SIG-M5 treated with dmso at 0.1 percent for 504 hours (cell line): ENCODE data around the gene GOLGA8A.
"Not testable (repeated sequence)": the region's sequence is repeated elsewhere in the genome, so short reads cannot be mapped to it uniquely, and the experiment has no call there.

Experiments
- DNase-seq: peaks from one replicate; lab custom pipeline; 2025; ENCODE audit not compliant: unreplicated experiment; lab: John Stamatoyannopoulos, UW

The GOLGA8A gene

DNA sequence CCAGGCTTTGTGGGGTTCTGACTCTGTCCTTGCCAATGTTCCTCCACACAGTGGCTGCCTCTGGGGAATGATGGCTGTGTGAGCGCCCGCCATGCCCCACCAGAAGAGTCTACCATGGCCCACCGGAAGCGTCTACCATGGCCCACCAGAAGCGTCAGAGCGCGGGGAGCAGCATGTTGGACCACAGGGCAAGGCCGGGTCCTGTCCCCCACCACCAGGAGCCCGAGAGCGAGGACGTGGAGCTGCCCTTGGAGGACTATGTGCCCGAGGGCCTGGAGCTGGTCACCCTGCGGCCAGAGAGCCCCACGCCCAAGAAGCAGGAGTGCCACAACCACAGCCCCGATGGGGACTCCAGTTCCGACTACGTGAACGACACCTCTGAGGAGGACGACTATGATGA is 28.1 kb downstream of the GOLGA8A start:
- DNase-seq: not testable (repeated sequence)

DNA sequence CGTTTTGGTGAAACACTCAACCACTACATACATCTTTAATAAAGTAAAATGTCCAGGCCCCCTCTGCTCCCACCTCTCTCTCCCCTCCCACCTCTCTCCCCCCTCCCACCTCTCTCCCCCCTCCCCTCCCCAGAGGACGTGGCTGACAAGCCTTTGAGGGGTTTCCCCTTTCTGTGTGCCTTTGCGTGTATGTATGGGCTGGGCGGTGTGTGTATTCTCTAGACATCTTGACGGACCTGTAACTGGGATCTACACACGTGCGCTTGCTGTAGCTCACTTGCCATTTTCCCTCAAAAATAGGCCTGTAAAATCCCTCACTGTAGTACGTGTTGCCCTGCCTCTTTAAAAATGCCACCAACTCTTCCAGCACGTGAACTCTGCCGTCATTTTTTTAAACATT is 28.6 kb downstream of the GOLGA8A start:
- not testable (repeated sequence) for DNase-seq

DNA sequence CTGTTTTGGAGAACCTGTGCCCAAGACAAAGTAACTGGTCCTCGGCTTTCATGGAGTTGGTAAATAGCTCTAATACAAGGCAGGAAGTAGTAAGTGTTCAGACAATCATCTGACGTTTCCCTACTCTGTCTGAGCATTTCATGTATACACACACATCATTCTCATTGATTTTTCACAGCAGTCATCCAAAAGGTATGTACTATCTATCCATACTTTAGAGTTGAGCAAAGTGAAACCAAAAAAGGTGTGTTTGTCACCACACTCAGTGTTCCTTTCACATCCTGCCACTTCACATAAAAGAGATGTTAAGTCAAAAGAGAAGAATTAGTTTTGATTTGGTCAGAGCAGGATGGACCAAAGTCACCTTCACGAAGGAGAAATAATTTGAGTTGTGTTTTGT is 33.7 kb downstream of the GOLGA8A start:
- DNase-seq: not testable (repeated sequence)

DNA sequence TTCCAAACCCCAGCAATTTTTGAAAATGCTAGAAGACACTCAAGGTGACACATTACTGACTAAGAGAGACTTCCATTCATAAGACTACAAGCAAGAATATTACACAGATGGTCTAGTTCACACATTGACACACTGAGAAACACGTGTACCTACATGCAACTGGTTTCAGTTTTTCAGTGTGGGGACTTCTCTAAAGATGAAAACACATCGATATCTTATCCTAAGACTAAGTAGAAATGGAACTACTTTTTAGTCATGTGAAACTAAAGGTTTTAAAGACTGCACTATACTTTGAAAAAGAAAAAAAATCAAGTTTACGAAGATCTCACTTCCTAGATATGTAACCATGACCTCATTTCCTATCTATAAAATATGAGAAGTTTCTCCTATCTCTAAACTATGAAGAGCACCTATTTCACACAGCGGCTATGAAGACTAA is 34.4 kb downstream of the GOLGA8A start:
- DNase-seq: not testable (repeated sequence)

DNA sequence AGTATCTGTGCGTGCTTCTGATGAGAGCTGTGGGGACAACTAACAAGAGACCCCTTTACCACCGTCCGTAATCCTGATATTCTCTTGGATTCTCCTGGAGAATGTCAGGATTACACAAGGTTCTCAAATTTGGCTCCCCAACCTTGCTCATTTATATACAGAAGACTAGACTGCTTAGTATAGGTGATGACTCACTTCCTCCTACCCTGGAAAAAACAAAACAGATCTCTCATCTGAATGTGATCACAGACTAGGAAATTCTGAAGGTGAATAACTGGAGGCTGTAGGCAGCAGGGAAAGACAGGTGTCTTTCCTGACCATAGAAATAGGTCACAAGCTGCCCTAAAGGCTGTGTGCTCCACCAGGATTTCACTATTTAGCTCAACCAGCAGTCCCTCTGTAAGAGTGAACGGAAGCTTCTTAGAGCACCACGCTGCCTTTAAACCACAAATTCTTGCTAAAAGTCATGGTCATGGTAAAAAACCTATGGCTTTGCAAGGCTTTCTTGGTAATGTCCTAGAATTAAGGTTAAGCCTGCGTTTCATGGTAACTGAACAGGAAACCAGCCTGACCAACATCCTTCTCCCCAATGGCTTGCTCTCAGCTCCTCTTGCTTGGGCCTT is 39.9 kb downstream of the GOLGA8A start:
- DNase-seq: not testable (repeated sequence)

DNA sequence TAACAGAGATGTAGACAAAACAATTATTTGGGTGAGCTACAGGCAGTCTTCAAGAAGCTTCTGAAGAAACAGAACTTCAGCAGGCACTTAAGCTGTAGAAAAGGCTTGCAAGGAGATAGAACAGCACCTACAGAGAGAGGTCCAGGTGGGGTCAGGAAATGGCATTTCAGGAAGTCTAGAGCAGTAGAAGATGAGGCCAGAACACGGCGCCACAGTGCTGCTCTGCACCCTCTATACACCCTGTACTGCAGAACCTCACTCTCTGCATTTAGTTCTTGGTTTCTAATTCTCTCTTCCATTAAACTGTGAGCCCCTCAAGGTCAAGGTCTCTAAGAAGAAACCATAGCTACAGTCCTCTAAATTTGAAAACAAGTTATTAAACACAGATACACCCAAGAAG is 44.6 kb downstream of the GOLGA8A start:
- DNase-seq: not testable (repeated sequence)

DNA sequence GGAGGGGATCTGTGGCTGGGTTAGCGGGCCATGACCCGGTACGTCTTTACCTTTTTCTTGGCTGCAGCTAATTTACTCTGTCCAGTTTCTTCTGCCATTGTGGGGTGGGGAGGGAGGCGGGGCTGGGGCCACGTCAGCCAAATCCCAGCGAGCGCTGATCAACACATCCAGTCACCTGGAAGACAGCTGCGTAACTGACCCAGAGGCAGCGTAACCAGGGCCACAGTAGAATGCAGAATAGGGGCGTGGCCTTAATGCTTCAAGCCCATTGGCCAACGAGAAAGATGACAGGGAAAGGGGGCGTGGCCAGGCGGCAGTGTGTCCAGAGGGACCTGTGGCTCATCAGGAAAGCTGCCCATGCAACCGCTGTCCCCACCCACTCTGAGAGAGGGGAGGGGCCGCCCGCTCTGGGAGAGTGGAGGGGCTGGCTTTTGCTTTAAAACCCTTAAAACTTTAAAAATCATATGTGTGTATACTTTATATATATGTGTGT is 48.0 kb downstream of the GOLGA8A start:
- DNase-seq: not testable (repeated sequence)
